GM12873 (cell line): ENCODE measurements around the gene TMEM238L.

Source experiments
- TF ChIP-seq, protein P1 (sequence below): IDR thresholded peaks from 2 replicates; pipeline ENCODE4 v1.5.1; 2012; ENCODE audit warnings: low read depth, mild to moderate bottlenecking, moderate library complexity, low read length, control low read depth; ENCODE audit not compliant: insufficient read depth; ENCODE audit errors: missing control alignments

The TMEM238L gene, protein sequence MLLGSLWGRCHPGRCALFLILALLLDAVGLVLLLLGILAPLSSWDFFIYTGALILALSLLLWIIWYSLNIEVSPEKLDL

DNA sequence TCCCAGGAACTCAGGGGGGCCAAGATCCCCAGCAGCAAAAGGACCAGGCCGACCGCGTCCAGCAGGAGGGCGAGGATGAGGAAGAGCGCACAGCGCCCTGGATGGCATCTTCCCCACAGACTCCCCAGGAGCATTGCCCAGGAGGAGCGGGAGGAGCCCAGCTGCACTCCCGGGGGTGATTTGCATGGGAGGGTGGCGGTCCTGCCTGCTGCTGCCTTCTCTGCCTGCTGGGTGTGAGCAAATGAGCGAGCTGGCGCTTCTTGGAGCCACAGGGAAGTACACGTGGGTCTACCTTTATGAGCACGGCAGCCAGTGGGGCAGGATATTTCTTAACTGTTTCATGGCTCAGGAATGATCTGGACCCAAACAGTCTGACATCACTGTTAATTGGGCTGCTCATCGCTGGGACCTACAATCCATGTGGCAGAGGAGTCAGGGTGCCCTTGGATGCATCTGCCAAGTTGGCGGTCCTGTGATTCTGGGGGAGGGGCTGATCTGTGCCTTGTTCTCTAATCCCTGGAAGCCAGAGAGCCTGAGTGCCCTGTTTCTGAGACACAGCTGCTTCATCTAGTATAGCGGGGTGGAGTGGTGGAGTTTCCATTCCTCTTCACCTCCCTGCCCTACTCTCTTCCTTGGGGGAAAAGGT, at the start of gene TMEM238L:
Gene TMEM238L (minus strand): TSS at position 270 of the 646 bp plus-strand sequence. CDS start 136 bp downstream, at position 134.
- TF ChIP-seq, protein P1, sequence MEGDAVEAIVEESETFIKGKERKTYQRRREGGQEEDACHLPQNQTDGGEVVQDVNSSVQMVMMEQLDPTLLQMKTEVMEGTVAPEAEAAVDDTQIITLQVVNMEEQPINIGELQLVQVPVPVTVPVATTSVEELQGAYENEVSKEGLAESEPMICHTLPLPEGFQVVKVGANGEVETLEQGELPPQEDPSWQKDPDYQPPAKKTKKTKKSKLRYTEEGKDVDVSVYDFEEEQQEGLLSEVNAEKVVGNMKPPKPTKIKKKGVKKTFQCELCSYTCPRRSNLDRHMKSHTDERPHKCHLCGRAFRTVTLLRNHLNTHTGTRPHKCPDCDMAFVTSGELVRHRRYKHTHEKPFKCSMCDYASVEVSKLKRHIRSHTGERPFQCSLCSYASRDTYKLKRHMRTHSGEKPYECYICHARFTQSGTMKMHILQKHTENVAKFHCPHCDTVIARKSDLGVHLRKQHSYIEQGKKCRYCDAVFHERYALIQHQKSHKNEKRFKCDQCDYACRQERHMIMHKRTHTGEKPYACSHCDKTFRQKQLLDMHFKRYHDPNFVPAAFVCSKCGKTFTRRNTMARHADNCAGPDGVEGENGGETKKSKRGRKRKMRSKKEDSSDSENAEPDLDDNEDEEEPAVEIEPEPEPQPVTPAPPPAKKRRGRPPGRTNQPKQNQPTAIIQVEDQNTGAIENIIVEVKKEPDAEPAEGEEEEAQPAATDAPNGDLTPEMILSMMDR: no peak

DNA sequence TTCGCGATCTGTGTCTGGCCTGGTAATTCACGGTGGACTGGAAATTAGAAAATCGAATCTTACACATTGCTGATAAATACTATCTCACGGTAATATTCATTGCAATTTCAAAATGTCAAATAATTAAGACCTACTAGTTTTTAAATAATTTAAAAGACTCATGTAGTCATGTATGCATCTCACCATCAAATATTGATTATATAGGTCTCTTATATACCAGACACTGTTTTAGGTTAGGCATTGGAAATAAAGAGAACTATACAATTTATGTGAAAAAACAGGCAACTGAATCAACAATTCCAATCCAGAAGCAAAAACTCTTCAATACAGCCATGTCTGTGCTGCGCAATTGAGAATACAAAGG, 41.5 kb upstream of the TMEM238L start:
- TF ChIP-seq, protein P1: no peak

DNA sequence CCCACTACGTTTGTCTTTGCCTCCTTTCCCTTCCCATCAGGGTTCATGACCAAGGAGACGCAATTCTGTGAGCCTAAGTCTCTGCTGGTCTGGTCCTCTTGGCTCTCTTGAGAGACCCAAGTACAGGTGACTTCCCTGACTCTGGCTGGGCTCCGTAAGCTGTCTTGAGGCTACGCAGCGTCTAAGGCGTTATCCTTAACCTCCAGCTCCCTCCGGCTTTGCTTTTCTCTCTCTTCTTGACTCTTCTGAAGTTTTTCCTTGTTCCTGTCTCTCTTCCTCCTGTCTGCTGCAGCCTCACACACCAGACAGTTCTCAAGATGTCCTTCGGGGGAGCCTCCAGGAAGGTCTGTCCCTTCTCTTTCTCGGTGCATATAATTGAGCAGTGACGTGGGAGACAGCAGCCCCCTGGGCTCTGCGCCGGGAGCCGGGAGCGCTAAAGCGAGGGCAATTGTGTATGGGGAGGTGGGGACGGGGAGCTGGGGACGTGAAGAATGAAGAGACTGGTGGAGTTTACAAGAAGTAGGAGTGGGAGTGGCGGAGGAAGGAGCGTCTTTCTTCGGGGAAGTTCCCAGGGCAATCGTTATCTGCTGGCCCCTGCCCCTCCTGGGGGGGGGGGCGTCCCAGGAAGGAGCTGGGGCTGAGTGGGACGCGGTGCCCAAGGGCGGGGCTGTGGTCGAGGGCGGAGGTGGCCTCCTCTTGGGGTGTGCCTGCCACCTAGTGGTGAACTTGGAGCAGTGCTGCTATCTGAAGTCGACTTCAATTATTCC, 40.9 kb upstream of the TMEM238L start:
- TF ChIP-seq, protein P1: peak; percentile 95

DNA sequence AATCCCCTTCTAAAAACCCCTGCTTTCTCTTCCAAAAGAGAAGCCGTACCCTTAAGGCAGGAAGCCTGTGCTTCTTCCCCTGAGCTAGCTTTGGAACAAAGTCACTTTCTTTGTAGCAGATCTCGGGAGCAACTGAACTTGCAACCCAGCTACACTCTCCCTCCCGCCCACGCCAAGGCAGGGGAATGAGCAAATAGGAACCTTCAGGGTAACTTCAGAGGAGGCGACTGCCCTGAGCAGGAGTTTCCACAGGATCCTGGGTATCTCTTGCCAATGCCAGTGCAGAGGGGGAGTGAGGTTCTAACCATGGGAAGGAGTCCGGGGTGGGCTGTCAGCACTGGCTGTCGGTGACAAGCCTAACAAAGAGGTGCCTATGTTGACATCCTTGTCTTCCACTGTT, 39.9 kb upstream of the TMEM238L start:
- TF ChIP-seq, protein P1: no peak

DNA sequence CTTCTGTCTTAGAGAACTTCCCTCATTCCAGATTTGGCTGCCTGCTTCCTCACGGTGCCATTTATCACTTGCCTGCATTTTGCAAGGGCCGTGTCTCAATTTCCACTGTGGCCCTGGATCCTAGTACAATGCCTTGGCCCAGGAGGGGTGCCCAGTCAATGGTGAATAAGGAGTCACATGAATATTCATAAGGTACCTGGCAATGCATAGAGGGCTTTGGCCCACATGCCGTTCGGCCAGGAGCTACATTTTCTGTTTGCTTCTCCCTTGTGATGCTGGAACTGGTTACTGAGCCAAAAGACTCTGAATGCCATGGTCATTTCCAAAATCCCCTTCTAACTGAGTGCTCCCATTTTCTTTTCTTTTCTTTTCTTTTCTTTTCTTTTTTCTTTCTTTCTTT, 38.8 kb upstream of the TMEM238L start:
- TF ChIP-seq, protein P1: no peak

DNA sequence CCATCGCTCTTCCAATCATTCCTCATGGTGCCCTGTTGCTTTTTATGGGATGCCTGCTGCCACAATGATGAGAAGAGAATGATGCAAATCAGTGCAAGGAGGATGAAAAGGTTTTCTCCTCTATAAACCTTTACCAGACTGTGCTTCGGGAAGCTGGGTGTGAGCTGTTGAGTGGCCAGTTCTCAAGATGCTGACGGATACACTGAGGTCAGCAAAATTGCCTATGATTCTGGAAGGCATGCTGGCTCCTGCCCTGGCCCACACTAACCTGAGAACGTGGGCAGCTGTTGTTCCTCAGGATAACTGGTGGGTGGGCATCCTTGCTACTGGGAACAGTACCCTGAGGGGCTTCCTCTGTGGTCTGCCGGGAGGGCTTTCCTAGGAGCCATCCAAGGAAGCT, 34.8 kb upstream of the TMEM238L start:
- TF ChIP-seq, protein P1: no peak

DNA sequence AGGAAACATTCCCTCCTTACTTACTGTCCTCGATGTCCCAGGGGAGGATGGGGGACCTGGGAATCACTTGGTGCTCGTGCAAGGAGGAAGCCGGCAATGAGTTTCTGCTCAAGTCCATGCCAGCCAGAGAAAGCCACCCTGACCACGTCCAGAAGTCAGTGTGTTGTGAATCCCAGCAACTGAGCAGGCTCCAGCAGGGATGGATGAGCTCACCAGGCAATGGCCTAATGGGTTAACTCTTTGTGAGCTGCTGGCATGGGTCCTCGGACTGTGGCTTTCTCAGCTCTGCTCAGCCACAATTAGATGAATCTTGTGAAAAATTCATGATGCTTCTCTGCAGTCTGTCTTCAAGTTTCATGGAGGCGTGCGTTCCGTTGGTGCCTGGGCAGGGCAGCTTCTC, 34.0 kb upstream of the TMEM238L start, which contains the start of gene PIRT:
Gene PIRT (minus strand): TSS at position 167 of the 400 bp plus-strand sequence. CDS start 12,442 bp downstream, outside the sequence.
- TF ChIP-seq, protein P1: no peak
